Thymus (tissue), 11 donors: ENCODE measurements around the gene RTL1. TPM values are rescaled to one million over a fixed set of nuclear protein-coding genes. Genes with fewer than 3 reads are reported as not detected.

Experiments
- DNase-seq, 9 donors: peaks; one replicate each; pipeline ENCODE4 v3.0.0-alpha.2; 2013; ENCODE audit warnings: low spot score in 9 of 9, low read depth in 6 of 9, missing footprints in 1 of 9
- H3K27ac ChIP-seq, 2 donors: one replicate each; pipeline ENCODE4 v1.5.1; 2013; ENCODE audit warnings: control low read depth in 1 of 2, low read depth in 1 of 2, low read length in 1 of 2, mild to moderate bottlenecking in 1 of 2, moderate library complexity in 1 of 2
- H3K27me3 ChIP-seq, 2 donors: one replicate each; pipeline ENCODE4 v1.5.1; 2013; ENCODE audit warnings: low read length in 1 of 2; ENCODE audit not compliant: control insufficient read depth in 2 of 2, insufficient read depth in 1 of 2
- H3K36me3 ChIP-seq, 2 donors: one replicate each; pipeline ENCODE4 v1.5.1; 2013; ENCODE audit warnings: low read length in 1 of 2, mild to moderate bottlenecking in 1 of 2, moderate library complexity in 1 of 2; ENCODE audit not compliant: control insufficient read depth in 2 of 2, insufficient read depth in 2 of 2
- H3K4me1 ChIP-seq, 2 donors: one replicate each; pipeline ENCODE4 v1.5.1; 2013; ENCODE audit warnings: low read length in 2 of 2; ENCODE audit not compliant: control insufficient read depth in 2 of 2, insufficient read depth in 2 of 2
- H3K4me3 ChIP-seq, 2 donors: one replicate each; pipeline ENCODE4 v1.5.1; 2013; ENCODE audit warnings: low read length in 2 of 2, control low read depth in 1 of 2, mild to moderate bottlenecking in 1 of 2
- H3K9me3 ChIP-seq, 2 donors: one replicate each; pipeline ENCODE4 v1.5.1; 2013; ENCODE audit warnings: low read length in 1 of 2, mild to moderate bottlenecking in 1 of 2; ENCODE audit not compliant: control insufficient read depth in 2 of 2, insufficient read depth in 1 of 2
- WGBS: extraction: QIAGEN DNeasy Blood & Tissue Kit; methylation state at CpG from one replicate; pipeline ENCODE4 v1.1.7; 2013; 5-methylcytosine and 5-hydroxymethylcytosine counted together
- polyA plus RNA-seq: library from polyadenylated mRNA; stranded (reverse); fragments of 200-250 nt; gene quantifications from one replicate; pipeline ENCODE4 v1.2.3, GENCODE V29; 2013
- total RNA-seq: library from RNA; stranded (reverse); fragments of 120-200 nt; gene quantifications from one replicate; pipeline ENCODE4 v1.2.4, GENCODE V29; 2013
- donor health status: healthy.

The RTL1 gene
- total and polyA plus RNA-seq, 2 donors, result under 0.01 to 0.02 TPM

DNA sequence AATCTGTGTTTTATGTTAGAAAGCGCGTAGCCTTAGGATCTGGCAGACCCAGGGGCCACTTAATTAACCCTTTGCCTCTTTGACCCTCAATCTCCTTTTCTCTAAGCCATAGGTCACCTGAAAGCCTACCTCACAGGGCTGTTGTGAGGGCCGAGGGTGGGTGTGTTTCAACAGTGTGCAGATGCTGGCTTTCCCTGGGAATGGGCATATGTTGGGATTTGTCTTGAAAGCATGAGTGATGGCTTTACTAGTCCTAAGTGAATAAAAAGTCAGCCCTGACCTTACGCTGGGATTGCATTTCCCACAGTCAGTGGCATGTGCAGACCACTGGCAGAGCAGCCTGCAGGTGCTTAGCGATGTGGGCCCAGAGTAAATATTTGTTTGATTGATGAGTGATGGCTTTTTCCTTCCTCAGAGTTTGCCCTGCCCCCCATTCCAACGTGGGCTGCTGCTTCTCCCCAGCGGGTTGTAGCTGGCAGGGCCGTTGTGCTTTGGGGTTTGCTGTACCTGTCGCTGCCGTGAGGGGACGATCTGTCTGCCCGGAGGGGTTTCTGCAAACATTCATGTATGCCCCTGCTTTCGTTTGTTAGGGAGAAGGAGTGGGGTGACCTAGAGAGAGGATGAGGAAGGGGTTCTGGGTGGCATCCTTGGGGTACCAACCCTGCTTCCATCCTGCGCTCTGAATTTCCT lies 46.1 kb downstream of the RTL1 start:
- H3K4me1 ChIP-seq, result peaks cover 0 to 3% of the 10 kb centered on the region in 2 donors
- no peak overlapping the region for H3K27ac ChIP-seq
- 69% methylated on average over 14 of the region's 14 CpGs for WGBS
- no peak for DNase-seq
- H3K27me3 ChIP-seq, result no peaks in the 10 kb centered on the region
- H3K4me3 ChIP-seq, result no peak overlapping the region
- no peaks in the 10 kb centered on the region for H3K36me3 ChIP-seq
- H3K9me3 ChIP-seq, result no peaks in the 10 kb centered on the region

DNA sequence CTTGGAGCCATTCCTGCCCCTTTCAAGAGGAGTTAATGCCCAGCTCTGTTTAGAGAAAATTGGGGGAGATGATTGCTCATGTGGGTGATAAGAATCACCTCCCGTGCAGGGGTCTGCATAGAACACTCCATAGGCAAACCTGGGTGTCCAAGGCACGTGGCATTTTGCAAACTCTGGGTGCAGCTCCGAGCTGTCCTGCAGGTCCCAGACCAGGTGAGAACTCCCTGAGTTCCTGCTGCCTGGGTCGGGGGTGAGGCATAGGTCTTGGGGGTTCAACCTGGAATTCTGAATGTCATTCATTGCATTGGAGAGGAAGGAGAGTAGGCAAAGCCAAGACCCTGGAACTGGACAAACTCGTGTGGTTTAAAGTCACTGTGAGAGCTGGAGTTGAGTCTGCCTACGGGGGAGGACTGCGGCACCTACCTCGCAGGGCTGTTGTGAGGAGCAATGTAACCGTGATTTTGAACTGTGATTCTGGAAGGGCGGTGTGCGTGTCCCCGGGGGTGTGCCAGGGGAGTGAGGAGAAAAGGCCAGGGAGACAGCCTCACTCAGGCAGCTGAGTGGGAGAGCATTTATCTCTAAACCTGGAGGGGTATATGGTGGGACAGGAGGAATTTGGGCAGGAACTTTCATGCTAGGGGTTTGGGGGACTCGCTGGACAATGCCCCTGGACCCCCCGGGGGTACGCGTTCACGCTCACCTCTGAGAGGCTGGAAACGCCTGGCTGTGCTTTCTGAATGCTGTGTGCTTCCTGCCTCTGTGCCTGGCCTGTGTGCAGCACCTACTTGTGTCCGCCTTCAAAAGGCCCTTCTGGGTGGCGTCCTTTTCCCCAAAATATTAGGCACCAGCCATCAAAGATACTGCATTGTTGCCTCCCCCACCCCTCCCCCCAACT lies 47.2 kb downstream of the RTL1 start:
- Histone ChIP-seq H3K27me3 (no peaks in the 10 kb centered on the region), H3K4me3 (no peak overlapping the region), H3K9me3 (no peaks in the 10 kb centered on the region), H3K4me1 (peaks cover 0 to 3% of the 10 kb centered on the region in 2 donors), H3K36me3 (no peaks in the 10 kb centered on the region), H3K27ac (no peak overlapping the region)
- WGBS, result 93% methylated on average over 20 of the region's 20 CpGs
- DNase-seq, result no peak

DNA sequence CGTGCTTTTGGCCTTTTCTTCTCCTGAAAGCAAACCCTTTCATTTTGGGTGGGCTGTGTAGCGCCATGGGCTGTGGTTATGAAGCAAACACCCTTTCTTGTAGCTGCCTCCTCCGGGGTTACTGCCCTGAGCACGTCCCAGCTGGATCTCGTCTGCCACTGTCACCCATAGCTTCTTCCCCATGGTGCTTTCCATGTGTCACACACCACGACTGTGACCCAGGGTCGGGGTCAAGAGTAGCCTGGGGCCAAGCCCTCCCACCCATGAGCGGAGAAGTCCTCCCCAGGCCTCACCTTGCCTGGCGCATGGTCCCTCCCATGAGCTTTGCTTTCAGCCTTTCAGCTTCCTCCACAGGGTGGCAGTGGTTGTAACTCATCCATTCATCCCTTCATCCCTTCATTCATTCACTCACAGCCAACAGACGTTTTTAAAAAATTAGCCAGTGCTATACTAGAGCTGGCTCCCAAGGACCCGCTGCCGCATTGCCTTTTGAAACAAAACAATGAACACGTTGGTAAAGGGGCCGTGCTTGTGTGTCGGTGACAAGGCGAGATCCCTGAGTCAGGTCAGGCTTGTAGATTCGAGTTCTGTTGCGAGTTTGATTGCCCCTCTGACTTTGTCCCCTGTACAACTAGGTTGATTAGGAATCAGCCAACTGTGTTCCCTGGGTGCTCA lies 48.1 kb downstream of the RTL1 start:
- no peaks in the 10 kb centered on the region for H3K9me3 ChIP-seq
- 95% methylated on average over 18 of the region's 18 CpGs for WGBS
- no peaks in the 10 kb centered on the region for H3K36me3 ChIP-seq
- H3K27ac ChIP-seq, result no peak overlapping the region
- no peak overlapping the region for H3K4me3 ChIP-seq
- H3K27me3 ChIP-seq, result no peaks in the 10 kb centered on the region
- peaks cover 0 to 3% of the 10 kb centered on the region in 2 donors for H3K4me1 ChIP-seq
- no peak for DNase-seq

DNA sequence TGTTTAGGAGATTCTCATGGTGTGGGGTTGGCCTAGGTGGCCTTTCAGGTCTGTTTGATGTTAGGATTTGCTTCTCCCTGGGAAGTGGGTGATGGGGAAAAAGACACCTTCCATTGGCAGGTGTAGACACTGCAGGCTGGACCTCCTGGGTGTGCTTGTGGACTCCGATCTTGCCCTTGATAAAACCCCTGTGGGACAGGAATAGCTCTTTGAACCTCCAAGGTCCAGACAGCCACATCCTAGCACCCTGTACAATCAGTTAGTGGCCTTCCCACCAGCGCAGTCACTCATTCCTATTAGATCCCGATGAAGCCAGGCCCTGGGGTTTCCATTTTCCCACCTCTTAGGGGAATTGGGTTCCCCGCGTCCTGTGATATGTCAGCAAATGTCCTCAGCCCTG lies 49.1 kb downstream of the RTL1 start:
- H3K27me3 ChIP-seq, result no peaks in the 10 kb centered on the region
- no peaks in the 10 kb centered on the region for H3K36me3 ChIP-seq
- DNase-seq, result no peak
- no peaks in the 10 kb centered on the region for H3K9me3 ChIP-seq
- no peaks in the 10 kb centered on the region for H3K4me1 ChIP-seq
- H3K4me3 ChIP-seq, result no peak overlapping the region
- H3K27ac ChIP-seq, result no peak overlapping the region
- 97% methylated on average over 5 of the region's 5 CpGs for WGBS

- no peaks in the 10 kb centered on the region for H3K9me3 ChIP-seq
- no peak overlapping the region for H3K27ac ChIP-seq
- H3K27me3 ChIP-seq, result no peaks in the 10 kb centered on the region
- WGBS, result 95% methylated on average over 14 of the region's 14 CpGs
- no peaks in the 10 kb centered on the region for H3K36me3 ChIP-seq
- no peaks in the 10 kb centered on the region for H3K4me1 ChIP-seq
- no peak overlapping the region for H3K4me3 ChIP-seq
- DNase-seq, result no peak
Measured at GRCh38 chr14:100851946-100852620, 51.4 kb downstream of the RTL1 start.

- DNase-seq, result no peak
- Histone ChIP-seq H3K4me1 (no peaks in the 10 kb centered on the region), H3K36me3 (no peaks in the 10 kb centered on the region), H3K27me3 (no peaks in the 10 kb centered on the region), H3K9me3 (no peaks in the 10 kb centered on the region), H3K27ac (no peak overlapping the region), H3K4me3 (no peak overlapping the region)
- WGBS, result 97% methylated on average over 13 of the region's 13 CpGs
Measured at GRCh38 chr14:100851586-100851916, 52.0 kb downstream of the RTL1 start.

GRCh38 chr14:100850841-100851585 lies 52.5 kb downstream of the RTL1 start:
- Histone ChIP-seq H3K4me3 (no peak overlapping the region), H3K27ac (no peak overlapping the region), H3K4me1 (no peaks in the 10 kb centered on the region), H3K27me3 (no peaks in the 10 kb centered on the region), H3K9me3 (no peaks in the 10 kb centered on the region), H3K36me3 (no peaks in the 10 kb centered on the region)
- 75% methylated on average over 8 of the region's 8 CpGs for WGBS
- peak; percentile 13 to 71 (median 41) for DNase-seq

GRCh38 chr14:100849115-100849781 lies 54.3 kb downstream of the RTL1 start:
- Histone ChIP-seq H3K27me3 (no peaks in the 10 kb centered on the region), H3K4me3 (no peak overlapping the region), H3K36me3 (no peaks in the 10 kb centered on the region), H3K9me3 (no peaks in the 10 kb centered on the region), H3K4me1 (no peaks in the 10 kb centered on the region), H3K27ac (no peak overlapping the region)
- WGBS, result 28% methylated on average over 8 of the region's 8 CpGs
- no peak for DNase-seq
